ENCODE data around the gene PLEKHM3.

Gene PLEKHM3

DNA sequence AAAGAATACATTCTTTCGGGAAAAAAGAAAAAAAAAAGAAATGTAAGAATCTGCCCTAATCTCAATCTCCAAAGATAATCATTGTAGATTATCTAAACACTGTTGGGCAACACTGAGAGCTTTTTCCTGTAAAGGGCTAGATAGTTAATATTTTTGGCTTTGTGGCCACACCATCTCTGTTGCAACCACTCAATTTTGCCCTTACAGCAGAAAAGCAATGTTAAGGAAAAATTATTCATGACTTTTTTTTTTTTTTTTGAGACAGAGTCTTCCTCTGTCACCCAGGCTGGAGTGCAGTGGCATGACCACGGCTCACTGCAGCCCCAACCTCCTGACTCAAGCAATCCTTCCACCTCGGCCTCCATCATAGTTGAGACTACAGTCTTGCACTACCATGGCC, 238.3 kb downstream of the PLEKHM3 start:
- DNase-seq (ENCODE audit: low read depth) = no peak

DNA sequence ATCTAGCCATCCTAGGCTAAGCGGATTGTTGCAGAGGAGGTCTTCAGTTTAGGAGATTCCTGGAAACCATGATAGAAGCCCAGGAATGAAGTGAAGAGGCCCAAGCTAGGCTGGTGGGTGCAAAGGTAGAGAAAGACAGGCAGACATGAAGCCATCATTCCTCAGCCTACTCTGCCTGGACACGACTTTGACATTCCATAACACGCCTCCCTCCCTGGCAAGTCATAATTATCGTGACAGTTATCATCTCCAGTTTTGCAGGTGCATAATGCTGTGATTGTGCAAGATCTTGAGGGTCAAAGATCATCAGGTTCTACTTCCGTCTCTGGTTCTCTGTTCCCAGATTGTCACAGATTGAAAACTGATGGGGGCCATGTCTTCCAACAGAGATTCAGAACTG, 240.4 kb downstream of the PLEKHM3 start:
- no peak for DNase-seq (ENCODE audit: low read depth)

DNA sequence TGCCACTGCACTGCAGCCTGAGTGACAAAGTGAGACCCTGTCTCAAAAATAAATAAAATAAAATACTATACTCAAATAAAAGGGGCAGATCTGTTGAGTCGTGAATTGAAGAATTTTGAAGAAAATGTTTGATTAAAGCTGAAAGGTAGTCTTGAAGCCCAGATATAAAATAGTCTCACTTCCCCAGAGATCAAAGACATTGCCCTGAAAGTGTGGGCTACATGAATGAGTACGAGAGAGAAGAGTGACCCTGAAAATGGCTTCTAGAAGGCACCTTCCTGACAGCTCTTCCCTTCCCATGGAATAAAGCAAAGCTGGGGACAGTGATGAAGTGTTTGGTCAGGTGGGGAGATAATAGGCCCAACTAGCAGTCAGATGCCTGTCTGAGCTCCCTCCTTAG, 241.8 kb downstream of the PLEKHM3 start:
- no peak for DNase-seq (ENCODE audit: low read depth)

DNA sequence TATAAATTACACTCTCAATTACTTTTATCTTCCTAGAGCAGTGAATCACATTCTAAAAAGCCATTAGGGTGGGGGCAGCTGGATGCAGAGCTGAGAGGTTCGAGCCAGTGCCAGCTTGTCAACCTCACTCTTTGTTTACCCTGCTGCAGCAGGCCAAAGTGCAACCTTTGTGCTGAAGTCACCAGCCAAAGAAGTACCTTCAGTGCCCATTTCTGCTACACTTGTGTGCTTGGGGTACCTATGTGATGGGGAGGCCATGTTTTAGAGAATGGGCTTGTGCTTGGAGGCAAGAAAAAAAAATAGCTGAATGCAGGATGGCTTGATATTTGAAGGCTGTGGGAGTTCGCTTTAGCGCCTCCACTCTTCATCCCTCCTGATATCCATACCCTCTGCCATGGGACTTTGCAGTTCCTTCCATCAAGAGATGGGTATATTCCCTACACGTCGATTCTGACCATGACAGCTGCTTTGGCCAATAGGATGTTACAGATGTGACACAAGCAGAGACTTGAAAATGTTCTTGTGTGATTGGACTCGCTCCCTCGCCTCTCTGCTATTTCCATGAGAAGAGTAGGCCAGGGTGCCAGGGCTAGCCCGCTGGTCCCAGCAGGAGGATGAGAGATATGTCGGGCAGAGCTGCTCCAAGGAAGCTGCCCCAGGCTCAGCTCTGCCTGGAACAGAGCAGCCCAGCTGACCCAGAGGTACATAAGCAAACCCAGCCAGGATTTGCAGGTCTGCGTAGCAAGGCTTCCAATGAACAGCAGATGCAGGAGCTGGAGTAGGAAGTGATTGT, 242.9 kb downstream of the PLEKHM3 start:
- DNase-seq (ENCODE audit: low read depth) = no peak

DNA sequence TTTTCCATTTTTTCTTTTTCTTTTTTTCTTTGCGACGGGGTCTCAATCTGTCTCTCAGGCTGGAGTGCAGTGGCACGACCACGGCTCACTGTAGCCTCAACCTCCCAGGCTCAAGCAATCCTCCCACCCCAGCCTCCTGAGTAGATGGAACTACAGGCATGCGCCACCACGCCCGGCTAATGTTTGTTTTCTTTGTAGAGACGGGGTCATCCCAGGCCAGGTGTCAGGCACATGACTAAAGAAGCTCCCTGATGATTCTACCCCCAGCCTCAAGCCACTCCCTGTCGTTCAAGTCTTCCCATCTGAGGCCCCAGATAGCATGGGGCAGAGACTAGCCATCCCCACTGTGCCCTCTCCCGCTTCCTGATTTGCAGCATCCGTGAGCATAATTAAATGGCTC, 245.8 kb downstream of the PLEKHM3 start:
- DNase-seq (ENCODE audit: low read depth) = no peak

DNA sequence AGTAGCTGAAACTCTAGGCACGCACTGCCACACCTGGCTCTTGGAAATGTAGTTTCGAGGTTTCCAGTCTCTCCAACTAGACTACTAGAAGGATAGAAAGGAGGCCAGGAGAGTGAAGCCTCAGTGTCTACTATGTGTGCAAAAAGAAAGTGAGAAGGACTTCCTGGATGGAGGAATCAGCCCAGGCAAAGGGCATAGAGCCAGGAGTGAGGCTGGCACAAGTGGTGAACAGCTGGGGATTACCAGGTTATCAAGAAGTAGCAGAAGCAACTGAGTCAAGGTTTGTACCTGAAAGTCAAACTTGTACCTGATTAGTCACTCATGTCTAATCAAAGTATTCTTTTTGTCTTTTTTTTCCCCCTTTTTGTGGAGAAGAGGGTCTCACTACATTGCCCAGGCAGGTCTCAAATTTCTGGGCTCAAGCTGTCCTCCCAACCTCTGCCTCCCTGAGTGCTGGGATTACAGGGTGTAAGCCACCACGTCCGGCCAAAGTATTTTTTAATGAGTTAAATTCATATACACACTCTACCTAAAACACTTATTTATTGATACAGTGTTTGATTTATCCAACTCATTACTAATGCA, 246.9 kb downstream of the PLEKHM3 start:
- no peak for DNase-seq (ENCODE audit: low read depth)

DNA sequence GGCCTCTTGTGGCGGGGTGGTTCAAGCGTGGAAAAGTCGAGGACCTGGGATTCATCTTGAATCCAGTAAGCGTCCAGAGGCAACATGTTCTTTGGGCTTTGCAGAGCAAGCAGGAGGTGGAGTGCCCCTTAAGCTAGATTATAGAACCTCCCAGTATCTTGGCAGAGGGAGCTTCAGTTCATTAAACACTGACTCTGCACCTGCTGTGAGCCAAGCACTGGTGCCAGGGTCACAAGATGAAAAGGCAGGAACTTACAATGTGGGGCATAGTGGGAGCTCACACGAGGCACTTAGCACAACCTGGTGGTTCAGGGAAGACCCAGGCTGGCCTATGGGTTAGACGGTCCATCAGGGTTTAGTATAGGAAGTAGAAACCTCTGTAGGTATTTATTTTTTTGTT, 248.2 kb downstream of the PLEKHM3 start:
- no peak for DNase-seq (ENCODE audit: low read depth)

DNA sequence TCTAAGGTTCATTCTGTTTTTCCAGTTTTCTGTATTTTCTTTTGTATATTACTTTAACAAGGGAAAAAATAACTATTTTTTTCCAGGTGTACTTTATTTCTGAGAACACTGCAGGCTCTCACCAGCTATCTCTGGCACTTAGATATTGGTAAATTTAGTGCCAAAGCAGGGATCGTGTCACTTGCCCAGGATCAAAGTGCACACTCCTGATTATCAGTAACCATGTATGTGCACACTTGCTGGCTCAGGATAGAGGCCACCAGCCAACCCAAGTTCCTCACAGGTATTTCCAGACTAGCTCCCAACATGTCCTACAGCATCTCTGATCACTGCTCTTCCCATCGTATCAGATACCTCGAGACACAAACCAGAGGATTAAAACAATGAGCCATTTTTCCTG, 249.9 kb downstream of the PLEKHM3 start:
- DNase-seq (ENCODE audit: low read depth) = no peak

DNA sequence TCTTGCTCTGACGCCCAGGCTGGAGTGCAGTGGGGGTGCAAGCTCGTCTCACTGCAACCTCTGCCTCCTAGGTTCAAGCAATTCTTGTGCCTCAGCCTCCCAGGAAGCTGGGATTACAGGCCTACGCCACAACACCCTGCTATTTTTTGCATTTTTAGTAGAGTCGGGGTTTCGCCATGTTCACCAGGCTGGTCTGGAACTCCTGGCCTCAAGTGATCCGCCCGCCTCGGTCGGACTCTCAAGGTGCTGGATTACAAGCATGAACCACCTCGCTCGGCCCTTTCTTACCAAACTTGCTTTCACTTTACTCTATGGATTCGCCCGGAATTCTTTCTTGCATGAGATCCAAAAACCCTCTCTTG, 252.5 kb downstream of the PLEKHM3 start:
- no peak for DNase-seq (ENCODE audit: low read depth)

DNA sequence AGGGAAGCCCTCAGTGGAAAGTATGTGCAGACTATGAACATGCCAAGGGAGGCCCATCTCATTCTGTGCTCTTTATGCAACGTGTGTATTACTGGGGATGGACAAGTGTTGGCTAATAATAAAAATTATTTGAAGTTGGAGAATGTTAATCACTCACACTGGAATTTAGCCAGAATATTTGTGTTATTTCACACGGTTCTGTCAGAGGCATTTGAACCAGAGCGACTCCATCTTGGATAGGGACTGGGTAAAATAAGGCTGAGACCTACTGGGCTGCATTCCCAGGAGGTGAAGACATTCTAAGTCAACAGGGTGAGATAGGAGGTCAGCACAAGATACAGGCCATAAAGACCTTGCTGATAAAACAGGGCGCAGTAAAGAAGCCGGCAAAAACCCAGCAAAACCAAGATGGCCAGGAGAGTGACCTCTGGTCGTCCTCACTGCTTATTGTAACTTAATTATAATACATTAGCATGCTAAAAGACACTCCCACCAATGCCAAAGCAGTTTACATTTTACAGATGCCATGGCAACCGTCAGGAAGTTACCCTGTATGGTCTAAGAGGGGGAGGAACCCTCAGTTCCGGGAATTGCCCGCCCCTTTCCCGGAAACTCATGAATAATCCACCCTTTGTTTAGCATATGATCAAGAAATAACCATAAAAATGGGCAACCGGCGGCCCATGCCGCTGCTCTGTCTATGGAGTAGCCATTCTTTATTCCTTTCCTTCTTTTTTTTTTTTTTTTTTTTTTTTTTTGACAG, 253.1 kb downstream of the PLEKHM3 start:
- no peak for DNase-seq (ENCODE audit: low read depth)

DNA sequence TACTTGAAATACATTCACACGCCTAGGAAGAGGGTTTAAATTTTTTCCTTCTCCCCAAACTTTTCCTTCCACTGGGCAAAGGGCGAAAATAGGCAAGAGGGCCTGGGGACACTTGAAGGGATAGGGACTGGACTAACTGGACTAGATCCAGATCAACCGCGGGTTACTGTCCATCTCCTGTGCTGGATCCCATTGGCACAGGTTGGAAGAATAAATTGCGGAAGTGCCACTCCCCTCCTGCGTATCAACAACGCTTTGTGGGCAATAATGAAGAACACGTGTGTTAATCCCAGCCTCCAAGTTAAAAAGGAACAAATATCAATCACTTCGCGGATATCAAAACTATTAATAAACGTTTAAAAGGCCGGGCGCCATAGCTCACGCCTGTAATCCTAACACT, 253.9 kb downstream of the PLEKHM3 start:
- no peak for DNase-seq (ENCODE audit: low read depth)
